ENCODE data around the gene RNF152.

RNF152 gene

DNA sequence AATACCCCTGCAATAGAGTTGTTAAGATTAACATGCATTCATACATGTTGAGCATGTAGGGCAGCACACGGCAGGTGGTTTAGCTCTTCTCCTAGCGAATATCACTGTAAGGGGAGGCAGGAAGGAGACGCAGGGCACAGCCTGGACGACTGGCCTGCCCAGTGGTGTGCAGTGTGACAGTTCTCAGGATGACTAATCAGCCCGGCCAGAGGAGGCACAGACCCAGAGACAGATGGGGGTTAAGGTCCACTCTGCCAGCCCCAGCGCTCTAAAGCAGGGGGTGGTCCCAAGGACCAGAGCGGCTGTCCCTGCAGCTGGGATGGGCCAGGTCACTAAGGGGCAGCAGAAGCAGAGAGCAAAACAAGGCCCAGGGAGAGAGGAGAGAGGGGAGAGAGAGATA is 63.7 kb downstream of the RNF152 start:
- Histone ChIP-seq H3K36me3 (ENCODE audit: control insufficient read depth, insufficient read depth, low read length) (no peaks in the 10 kb centered on the region), H3K27me3 (replicated peaks; ENCODE audit: control insufficient read depth, insufficient read depth, low read length) (no peaks in the 10 kb centered on the region), H3K4me3 (replicated peaks; ENCODE audit: low read depth, low read length) (no peak overlapping the region)
- TF ChIP-seq, protein P1, sequence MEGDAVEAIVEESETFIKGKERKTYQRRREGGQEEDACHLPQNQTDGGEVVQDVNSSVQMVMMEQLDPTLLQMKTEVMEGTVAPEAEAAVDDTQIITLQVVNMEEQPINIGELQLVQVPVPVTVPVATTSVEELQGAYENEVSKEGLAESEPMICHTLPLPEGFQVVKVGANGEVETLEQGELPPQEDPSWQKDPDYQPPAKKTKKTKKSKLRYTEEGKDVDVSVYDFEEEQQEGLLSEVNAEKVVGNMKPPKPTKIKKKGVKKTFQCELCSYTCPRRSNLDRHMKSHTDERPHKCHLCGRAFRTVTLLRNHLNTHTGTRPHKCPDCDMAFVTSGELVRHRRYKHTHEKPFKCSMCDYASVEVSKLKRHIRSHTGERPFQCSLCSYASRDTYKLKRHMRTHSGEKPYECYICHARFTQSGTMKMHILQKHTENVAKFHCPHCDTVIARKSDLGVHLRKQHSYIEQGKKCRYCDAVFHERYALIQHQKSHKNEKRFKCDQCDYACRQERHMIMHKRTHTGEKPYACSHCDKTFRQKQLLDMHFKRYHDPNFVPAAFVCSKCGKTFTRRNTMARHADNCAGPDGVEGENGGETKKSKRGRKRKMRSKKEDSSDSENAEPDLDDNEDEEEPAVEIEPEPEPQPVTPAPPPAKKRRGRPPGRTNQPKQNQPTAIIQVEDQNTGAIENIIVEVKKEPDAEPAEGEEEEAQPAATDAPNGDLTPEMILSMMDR (IDR thresholded peaks at IDR 0.05; ENCODE audit: insufficient read depth, low read length, poor library complexity, severe bottlenecking) = no peak
- no peak for DNase-seq (ENCODE audit: extremely low read depth, insufficient read length)

DNA sequence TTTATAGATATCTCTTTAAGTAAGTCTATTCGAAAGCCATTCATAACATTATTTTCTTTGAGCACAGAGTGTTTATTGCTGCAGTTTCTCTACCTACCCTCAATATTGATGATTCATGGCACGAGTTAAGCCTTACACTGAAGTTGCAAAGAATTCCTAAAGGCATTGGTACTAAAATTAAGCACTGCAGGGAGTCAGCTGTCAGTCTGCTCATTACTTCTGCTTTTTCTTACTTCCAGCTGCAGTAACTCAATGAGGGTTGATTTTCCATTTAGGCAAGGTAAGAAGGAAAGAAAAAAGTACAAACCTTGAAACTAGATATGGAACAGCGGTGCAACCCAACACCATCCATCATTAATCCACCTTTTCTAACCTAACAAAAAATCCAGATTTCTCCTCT is 65.2 kb downstream of the RNF152 start:
- Histone ChIP-seq H3K4me3 (replicated peaks; ENCODE audit: low read depth, low read length) (no peak overlapping the region), H3K36me3 (ENCODE audit: control insufficient read depth, insufficient read depth, low read length) (no peaks in the 10 kb centered on the region), H3K27me3 (replicated peaks; ENCODE audit: control insufficient read depth, insufficient read depth, low read length) (no peaks in the 10 kb centered on the region)
- TF ChIP-seq, protein P1 (IDR thresholded peaks at IDR 0.05; ENCODE audit: insufficient read depth, low read length, poor library complexity, severe bottlenecking) = no peak
- DNase-seq (ENCODE audit: extremely low read depth, insufficient read length) = no peak

DNA sequence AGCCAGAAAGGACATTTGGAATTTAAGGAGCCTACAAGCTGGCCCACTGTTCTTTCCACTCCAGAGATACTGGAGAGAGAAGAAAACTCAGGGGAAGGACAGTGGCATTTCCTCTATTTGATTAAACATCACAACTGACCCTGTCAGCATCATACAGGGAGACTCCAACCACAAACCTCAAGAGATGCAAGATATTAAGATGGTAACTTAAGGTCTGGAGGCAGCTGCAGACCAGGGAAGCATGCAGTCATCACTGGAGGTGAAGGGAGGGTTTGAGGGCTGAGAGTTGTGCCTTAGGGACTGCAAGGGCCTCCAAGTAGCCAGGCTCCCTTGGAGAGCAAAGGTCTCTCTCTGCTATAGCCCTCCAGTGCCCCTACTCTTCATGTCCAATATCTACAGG is 67.4 kb downstream of the RNF152 start:
- Histone ChIP-seq H3K36me3 (ENCODE audit: control insufficient read depth, insufficient read depth, low read length) (no peaks in the 10 kb centered on the region), H3K27me3 (replicated peaks; ENCODE audit: control insufficient read depth, insufficient read depth, low read length) (no peaks in the 10 kb centered on the region), H3K4me3 (replicated peaks; ENCODE audit: low read depth, low read length) (no peak overlapping the region)
- TF ChIP-seq, protein P1 (IDR thresholded peaks at IDR 0.05; ENCODE audit: insufficient read depth, low read length, poor library complexity, severe bottlenecking) = no peak
- DNase-seq (ENCODE audit: extremely low read depth, insufficient read length) = no peak

DNA sequence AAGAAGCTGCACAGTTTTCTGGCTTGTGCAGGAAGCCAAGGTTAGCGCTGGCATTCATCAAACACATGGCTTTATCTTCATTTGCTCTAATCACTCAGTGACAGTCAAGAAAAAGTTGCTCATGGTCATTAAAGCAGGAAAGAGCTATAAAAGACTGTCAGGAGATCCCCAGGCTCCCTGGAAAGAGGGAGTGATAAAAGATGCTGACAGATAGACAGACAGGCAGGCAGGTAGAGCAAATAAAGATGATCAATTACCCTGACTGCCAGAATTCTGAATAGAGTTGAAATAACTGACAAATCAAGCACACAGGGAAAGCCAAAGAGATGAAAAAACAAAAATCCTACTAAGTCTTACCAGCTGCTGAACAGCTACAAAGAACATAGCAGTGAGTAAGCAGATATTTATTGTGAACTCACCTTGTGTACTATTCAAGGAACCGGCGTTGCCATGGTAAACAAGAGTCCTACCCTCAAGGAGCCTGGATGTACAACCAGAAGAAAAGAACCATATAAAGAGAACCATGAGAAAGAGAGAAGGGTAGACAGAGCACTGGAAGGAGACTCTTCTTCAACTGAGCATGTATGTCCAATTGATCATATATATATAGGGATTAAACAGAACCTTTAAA is 68.0 kb downstream of the RNF152 start:
- Histone ChIP-seq H3K27me3 (replicated peaks; ENCODE audit: control insufficient read depth, insufficient read depth, low read length) (no peaks in the 10 kb centered on the region), H3K36me3 (ENCODE audit: control insufficient read depth, insufficient read depth, low read length) (no peaks in the 10 kb centered on the region), H3K4me3 (replicated peaks; ENCODE audit: low read depth, low read length) (no peak overlapping the region)
- no peak for DNase-seq (ENCODE audit: extremely low read depth, insufficient read length)
- TF ChIP-seq, protein P1 (IDR thresholded peaks at IDR 0.05; ENCODE audit: insufficient read depth, low read length, poor library complexity, severe bottlenecking) = no peak

DNA sequence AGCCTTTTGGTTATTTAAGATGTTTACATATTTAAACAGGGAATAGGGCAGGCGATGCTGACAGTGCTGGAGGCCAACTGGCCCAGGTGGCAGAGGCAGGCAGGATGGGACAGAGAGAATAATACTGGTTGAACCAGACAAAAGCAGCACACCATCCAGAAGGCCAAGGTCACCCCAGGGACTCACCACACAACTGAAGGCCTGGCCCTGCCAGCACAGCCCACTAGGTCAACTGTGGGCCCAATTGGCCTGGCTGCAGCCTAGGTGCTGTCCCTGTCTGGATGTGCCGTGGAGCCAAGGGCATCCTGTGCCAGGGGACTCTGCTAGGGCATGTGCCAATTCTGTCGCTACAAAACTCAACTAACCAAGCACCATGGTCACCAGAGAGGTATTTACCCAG is 69.2 kb downstream of the RNF152 start:
- Histone ChIP-seq H3K4me3 (replicated peaks; ENCODE audit: low read depth, low read length) (no peak overlapping the region), H3K27me3 (replicated peaks; ENCODE audit: control insufficient read depth, insufficient read depth, low read length) (no peaks in the 10 kb centered on the region), H3K36me3 (ENCODE audit: control insufficient read depth, insufficient read depth, low read length) (no peaks in the 10 kb centered on the region)
- DNase-seq (ENCODE audit: extremely low read depth, insufficient read length) = no peak
- TF ChIP-seq, protein P1 (IDR thresholded peaks at IDR 0.05; ENCODE audit: insufficient read depth, low read length, poor library complexity, severe bottlenecking) = no peak

DNA sequence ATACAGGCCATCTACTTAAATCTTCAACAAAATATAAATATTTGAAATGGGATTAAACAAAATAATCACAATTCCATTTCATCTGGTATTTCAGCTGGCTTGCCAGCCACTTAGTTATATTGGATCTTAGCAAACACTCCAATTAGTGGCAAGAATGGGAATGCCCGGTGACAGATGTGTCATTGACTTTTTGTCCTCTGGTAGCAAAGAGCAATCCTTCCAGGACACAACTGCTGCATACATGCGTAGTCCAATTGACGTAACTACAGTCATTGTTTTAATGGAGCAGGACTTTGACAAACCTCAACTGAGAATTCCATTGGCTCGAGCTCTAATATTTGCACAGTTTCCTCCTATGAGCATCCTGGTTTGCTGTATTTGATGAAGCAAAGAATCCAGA is 69.9 kb downstream of the RNF152 start:
- Histone ChIP-seq H3K4me3 (replicated peaks; ENCODE audit: low read depth, low read length) (no peak overlapping the region), H3K27me3 (replicated peaks; ENCODE audit: control insufficient read depth, insufficient read depth, low read length) (no peaks in the 10 kb centered on the region), H3K36me3 (ENCODE audit: control insufficient read depth, insufficient read depth, low read length) (no peaks in the 10 kb centered on the region)
- no peak for DNase-seq (ENCODE audit: extremely low read depth, insufficient read length)
- TF ChIP-seq, protein P1 (IDR thresholded peaks at IDR 0.05; ENCODE audit: insufficient read depth, low read length, poor library complexity, severe bottlenecking) = no peak

Data from GM06990 (cell line).